Measurements from ENCODE around the gene CHCHD4.

Gene CHCHD4

DNA sequence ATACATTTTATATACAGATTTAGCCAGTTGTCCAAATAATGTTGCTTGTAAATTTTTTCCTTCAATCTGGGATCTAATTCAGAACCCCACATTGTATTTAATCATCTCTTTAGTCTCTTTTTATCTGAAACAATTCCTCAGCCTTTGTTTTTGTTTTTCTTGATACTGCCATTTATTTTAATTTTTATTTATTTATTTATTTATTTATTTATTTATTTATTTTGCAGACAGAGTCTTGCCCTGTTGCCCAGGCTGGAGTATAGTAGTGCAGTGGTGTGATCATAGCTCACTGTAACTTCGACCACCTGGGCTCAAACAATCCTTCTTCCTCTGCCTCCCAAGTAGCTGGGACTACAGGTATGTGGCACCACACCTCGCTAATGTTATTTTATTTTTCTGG lies 61.5 kb downstream of the CHCHD4 start:
- H3K9me3 ChIP-seq (ENCODE audit: control insufficient read depth in 2 of 2, low read length in 2 of 2): no peaks in the 10 kb centered on the region
- H3K4me3 ChIP-seq (ENCODE audit: low read length in 2 of 2): no peak overlapping the region
- no peaks in the 10 kb centered on the region for H3K27me3 ChIP-seq (ENCODE audit: control insufficient read depth in 2 of 2, insufficient read depth in 2 of 2, low read length in 2 of 2)
- no peak overlapping the region for H3K9ac ChIP-seq (ENCODE audit: low read depth in 1 of 2, low read length in 2 of 2)
- no peaks in the 10 kb centered on the region for H3K4me1 ChIP-seq (ENCODE audit: control insufficient read depth in 2 of 2, insufficient read depth in 2 of 2, low read length in 2 of 2)
- H3K27ac ChIP-seq (ENCODE audit: low read depth in 2 of 2, low read length in 2 of 2): no peak overlapping the region
- no peaks in the 10 kb centered on the region for H3K36me3 ChIP-seq (ENCODE audit: control insufficient read depth in 2 of 2, insufficient read depth in 2 of 2, low read length in 2 of 2)
